Calu3 (cell line): ENCODE measurements around the gene OTOF. TPM values are rescaled to one million over a fixed set of nuclear protein-coding genes. Genes with fewer than 3 reads are reported as not detected.

Experiments
- Bru-seq: library from RNA; stranded (reverse); fragments of 400-500 nt; gene quantifications from one replicate; lab custom pipeline; 2021; lab: Mats Ljungman, UMichigan
- BruChase-seq, 2 experiments: library from RNA; stranded (reverse); fragments of 400-500 nt; gene quantifications; one replicate each; lab custom pipeline; 2021; lab: Mats Ljungman, UMichigan
- BruUV-seq: library from RNA; stranded (reverse); fragments of 400-500 nt; replicated peaks from 2 replicates; lab custom pipeline; 2021; lab: Mats Ljungman, UMichigan
- CTCF ChIA-PET: fragments of 300-600 bp; sonication (Branson Sonifier 250); formaldehyde crosslinking; loops from one replicate; lab custom pipeline; 2022; ENCODE audit warnings: antibody characterized with exemption; lab: Charles Lee
- DNase-seq: peaks from one replicate; pipeline ENCODE4 v3.0.0; 2022
- H3K27ac Mint-ChIP-seq: one replicate; pipeline ENCODE4 v1.8.0; 2022; ENCODE audit warnings: mixed read lengths; ENCODE audit not compliant: unreplicated experiment
- H3K27me3 Mint-ChIP-seq: one replicate; pipeline ENCODE4 v1.8.0; 2022; ENCODE audit warnings: mixed read lengths; ENCODE audit not compliant: unreplicated experiment
- H3K36me3 Mint-ChIP-seq: one replicate; pipeline ENCODE4 v1.8.0; 2022; ENCODE audit warnings: mild to moderate bottlenecking, moderate library complexity, mixed read lengths; ENCODE audit not compliant: insufficient read depth, unreplicated experiment
- H3K4me1 Mint-ChIP-seq: one replicate; pipeline ENCODE4 v1.8.0; 2022; ENCODE audit warnings: mild to moderate bottlenecking, low read depth, mixed read lengths; ENCODE audit not compliant: unreplicated experiment
- H3K4me3 Mint-ChIP-seq: one replicate; pipeline ENCODE4 v1.8.0; 2022; ENCODE audit warnings: mild to moderate bottlenecking, low read depth, moderate library complexity, mixed read lengths; ENCODE audit not compliant: unreplicated experiment
- H3K9me3 Mint-ChIP-seq: one replicate; pipeline ENCODE4 v1.8.0; 2022; ENCODE audit warnings: low read depth, mixed read lengths; ENCODE audit not compliant: unreplicated experiment
- intact Hi-C: fragments of 100-400 bp; cut with micrococcal nuclease; formaldehyde crosslinking; loops from one replicate; pipeline ENCODE4 v1.10.0; 2022; ENCODE audit not compliant: unreplicated experiment
- long read RNA-seq: library from polyadenylated mRNA; stranded (forward); transcript quantifications from one replicate; pipeline ENCODE4 v2.0.0, GENCODE V29; 2022
- total RNA-seq: library from RNA; stranded (reverse); gene quantifications from 2 replicates; pipeline ENCODE4 v1.2.3, GENCODE V29; 2022
- TF ChIP-seq, protein P1 (sequence below): fragments of 200-600 bp; IDR thresholded peaks from one replicate; pipeline ENCODE4 v1.8.0; 2022; ENCODE audit warnings: antibody characterized with exemption; ENCODE audit not compliant: unreplicated experiment

Gene OTOF
- total RNA-seq (not detected in 2 replicates), Bru-seq, nascent RNA (percentile 1 among the genes with signal in this experiment), BruChase-seq, experiment 1, labeled RNA remaining after a 6-hour chase (not detected), BruChase-seq, experiment 2, labeled RNA remaining after a 2-hour chase (percentile 0 among the genes with signal in this experiment)
- long read RNA-seq, result 0 reads

GRCh38 chr2:26477911-26478253 is at the start of gene OTOF:
Gene OTOF, minus strand, starts transcription at chr2:26478124.
- BruUV-seq, result no TSS peak
- Mint-ChIP-seq H3K9me3 (no peaks in the 10 kb centered on the region), H3K27ac (no peak within 1 kb of the TSS), H3K36me3 (no peaks in the 10 kb centered on the region), H3K4me3 (no peak within 1 kb of the TSS), H3K4me1 (no peaks in the 10 kb centered on the region), H3K27me3 (peaks cover 11% of the 10 kb centered on the region)
- TF ChIP-seq, protein P1, sequence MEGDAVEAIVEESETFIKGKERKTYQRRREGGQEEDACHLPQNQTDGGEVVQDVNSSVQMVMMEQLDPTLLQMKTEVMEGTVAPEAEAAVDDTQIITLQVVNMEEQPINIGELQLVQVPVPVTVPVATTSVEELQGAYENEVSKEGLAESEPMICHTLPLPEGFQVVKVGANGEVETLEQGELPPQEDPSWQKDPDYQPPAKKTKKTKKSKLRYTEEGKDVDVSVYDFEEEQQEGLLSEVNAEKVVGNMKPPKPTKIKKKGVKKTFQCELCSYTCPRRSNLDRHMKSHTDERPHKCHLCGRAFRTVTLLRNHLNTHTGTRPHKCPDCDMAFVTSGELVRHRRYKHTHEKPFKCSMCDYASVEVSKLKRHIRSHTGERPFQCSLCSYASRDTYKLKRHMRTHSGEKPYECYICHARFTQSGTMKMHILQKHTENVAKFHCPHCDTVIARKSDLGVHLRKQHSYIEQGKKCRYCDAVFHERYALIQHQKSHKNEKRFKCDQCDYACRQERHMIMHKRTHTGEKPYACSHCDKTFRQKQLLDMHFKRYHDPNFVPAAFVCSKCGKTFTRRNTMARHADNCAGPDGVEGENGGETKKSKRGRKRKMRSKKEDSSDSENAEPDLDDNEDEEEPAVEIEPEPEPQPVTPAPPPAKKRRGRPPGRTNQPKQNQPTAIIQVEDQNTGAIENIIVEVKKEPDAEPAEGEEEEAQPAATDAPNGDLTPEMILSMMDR, result no peak
- DNase-seq, result no peak
- intact Hi-C loops, result no loop called here
- CTCF ChIA-PET, result interaction anchor here (0.6 to 1.3 kb wide), 2 partner anchors 100 to 1143 kb away, joined by 3 read pairs; no protein-coding TSS in a partner anchor

GRCh38 chr2:26526589-26526988 is 48.7 kb upstream of the OTOF start:
- no peaks in the 10 kb centered on the region for H3K36me3 Mint-ChIP-seq
- H3K4me3 Mint-ChIP-seq, result no peak overlapping the region
- TF ChIP-seq, protein P1, result no peak
- no TSS peak for BruUV-seq
- no peaks in the 10 kb centered on the region for H3K4me1 Mint-ChIP-seq
- intact Hi-C loops, result no loop called here
- no peak for DNase-seq
- H3K27ac Mint-ChIP-seq, result no peak overlapping the region
- CTCF ChIA-PET, result interaction anchor here (0.5 kb wide), 1 partner anchor 290 kb away, joined by 4 read pairs; no protein-coding TSS in a partner anchor
- H3K9me3 Mint-ChIP-seq, result no peaks in the 10 kb centered on the region
- peaks cover 24% of the 10 kb centered on the region for H3K27me3 Mint-ChIP-seq

GRCh38 chr2:26526105-26526504 is 48.2 kb upstream of the OTOF start:
- CTCF ChIA-PET, result no interaction called here
- Mint-ChIP-seq H3K27me3 (peaks cover 24% of the 10 kb centered on the region), H3K4me3 (no peak overlapping the region), H3K4me1 (no peaks in the 10 kb centered on the region), H3K27ac (no peak overlapping the region), H3K9me3 (no peaks in the 10 kb centered on the region), H3K36me3 (no peaks in the 10 kb centered on the region)
- BruUV-seq, result no TSS peak
- TF ChIP-seq, protein P1, result no peak
- DNase-seq, result no peak
- intact Hi-C loops, result no loop called here

GRCh38 chr2:26523750-26524149 is 45.8 kb upstream of the OTOF start:
- Mint-ChIP-seq H3K27me3 (peaks cover 29% of the 10 kb centered on the region), H3K4me1 (no peaks in the 10 kb centered on the region), H3K36me3 (no peaks in the 10 kb centered on the region), H3K9me3 (no peaks in the 10 kb centered on the region), H3K27ac (no peak overlapping the region), H3K4me3 (no peak overlapping the region)
- no peak for DNase-seq
- no TSS peak for BruUV-seq
- TF ChIP-seq, protein P1, result no peak
- CTCF ChIA-PET, result no interaction called here
- intact Hi-C loops, result no loop called here
